ENCODE data around the gene C11orf71.
A peak's percentile ranks its signal among the peaks of the same experiment; 100 is the strongest.

The C11orf71 gene

DNA sequence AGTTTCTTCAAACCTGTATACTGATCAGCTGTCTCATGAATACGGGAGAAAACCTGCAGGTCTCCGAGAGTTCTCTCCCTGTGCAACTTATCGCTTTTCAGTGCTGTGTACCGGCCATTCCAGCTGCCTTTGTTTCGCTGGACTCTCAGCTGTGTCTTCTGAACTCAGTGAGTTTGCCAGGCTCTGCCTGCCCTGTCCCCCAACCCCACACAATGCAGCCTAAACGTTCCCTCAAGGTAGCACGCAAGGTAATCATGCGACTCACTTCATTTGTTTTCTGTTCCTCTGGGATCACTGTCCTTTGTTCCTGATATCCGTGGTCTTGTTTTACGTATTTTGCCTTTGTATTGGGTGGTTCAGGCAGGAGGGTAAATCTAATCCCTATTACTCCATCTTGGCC lies 13.6 kb upstream of the C11orf71 start:
- no peak for TF ChIP-seq Cebpa-rat (IDR thresholded peaks at IDR 0.05)
- Histone ChIP-seq H3K27me3 (no peaks in the 10 kb centered on the region), H3K9ac (no peak overlapping the region), H3K27ac (no peak overlapping the region), H3K9me3 (replicated peaks in 1 of 11) (0 out of 22 replicates have a peak, but pooled peaks cover 0 to 4% (median 0%) of the 10 kb centered on the region in 11 experiments), H3K4me2 (no peak overlapping the region), H3K4me1 (peaks cover 0 to 17% (median 6%) of the 10 kb centered on the region in 10 experiments; a peak in 8 of 20 replicates), H3K4me3 (no peak overlapping the region), H4K20me1 (peaks cover 0 to 6% (median 0%) of the 10 kb centered on the region in 11 experiments; a peak in 3 of 22 replicates), H3K36me3 (peaks cover 41 to 85% (median 64%) of the 10 kb centered on the region in 11 experiments)

DNA sequence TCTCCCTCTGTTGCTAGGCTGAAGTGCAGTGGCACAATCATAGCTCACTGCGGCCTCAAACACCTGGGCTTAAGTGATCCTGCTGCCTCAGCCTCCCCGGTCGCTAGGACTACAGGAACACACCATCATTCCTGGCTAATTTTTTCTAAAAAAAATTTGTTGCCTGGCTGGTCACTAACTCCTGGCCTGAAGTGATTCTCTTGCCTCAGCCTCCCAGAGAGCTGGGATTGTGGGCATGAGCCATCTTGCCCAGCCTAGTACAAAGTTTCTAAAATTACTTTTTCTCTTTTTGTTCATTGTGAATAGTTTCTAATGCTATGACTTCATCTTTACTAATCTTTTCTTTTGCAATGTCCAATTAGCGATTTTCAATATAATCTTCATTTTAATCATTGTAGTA lies 12.6 kb upstream of the C11orf71 start:
- Histone ChIP-seq H3K4me3 (no peak overlapping the region), H3K9ac (no peak overlapping the region), H4K20me1 (peaks cover 0 to 6% (median 0%) of the 10 kb centered on the region in 11 experiments; a peak in 3 of 22 replicates), H3K4me2 (peak overlapping the region in 2 of 11 experiments; percentile 14 to 24; a peak in 2 of 22 replicates), H3K4me1 (peaks cover 0 to 17% (median 6%) of the 10 kb centered on the region in 10 experiments; a peak in 8 of 20 replicates), H3K36me3 (peaks cover 51 to 88% (median 71%) of the 10 kb centered on the region in 11 experiments), H3K27ac (peak overlapping the region in 1 of 11 experiments; percentile 16; a peak in 1 of 22 replicates), H3K27me3 (no peaks in the 10 kb centered on the region), H3K9me3 (replicated peaks in 1 of 11) (0 out of 22 replicates have a peak, but pooled peaks cover 0 to 4% (median 0%) of the 10 kb centered on the region in 11 experiments)
- no peak for TF ChIP-seq Cebpa-rat (IDR thresholded peaks at IDR 0.05)

DNA sequence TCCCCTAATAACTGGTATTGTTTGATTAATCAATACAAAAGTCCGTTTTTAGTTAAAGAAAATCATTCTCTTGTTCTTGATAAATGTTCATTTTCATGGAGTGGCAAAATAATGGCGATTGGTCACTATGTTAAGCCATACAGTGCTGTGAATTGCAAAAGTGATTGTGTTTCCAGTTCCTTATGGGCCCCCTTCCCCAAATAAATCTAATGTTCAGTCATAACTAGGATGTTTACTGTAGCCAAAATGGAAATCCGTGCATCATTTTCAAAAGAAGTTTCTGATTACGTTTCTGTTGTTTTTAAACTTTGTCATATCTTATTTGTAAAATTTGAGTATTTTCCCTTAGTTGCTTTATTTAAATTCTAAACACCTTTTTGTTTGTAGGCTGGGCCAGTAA lies 1.0 kb upstream of the C11orf71 start:
- no peaks in the 10 kb centered on the region; a peak in 2 of 22 replicates for H3K9me3 ChIP-seq (replicated peaks in 1 of 11)
- H3K4me2 ChIP-seq, result peak overlapping the region; percentile 75 to 94 (median 83)
- no peak for TF ChIP-seq Cebpa-rat (IDR thresholded peaks at IDR 0.05)
- H3K4me3 ChIP-seq, result peak overlapping the region; percentile 78 to 98 (median 84)
- H3K27ac ChIP-seq, result peak overlapping the region; percentile 94 to 99 (median 98); a peak in 21 of 22 replicates
- peaks cover 36 to 42% (median 40%) of the 10 kb centered on the region in 11 experiments for H3K36me3 ChIP-seq
- H3K9ac ChIP-seq, result peak overlapping the region; percentile 92 to 98 (median 96)
- H3K27me3 ChIP-seq, result no peaks in the 10 kb centered on the region
- H3K4me1 ChIP-seq, result peaks cover 9 to 56% (median 28%) of the 10 kb centered on the region in 10 experiments
- peaks cover 7 to 52% (median 38%) of the 10 kb centered on the region in 11 experiments; a peak in 16 of 22 replicates for H4K20me1 ChIP-seq

GRCh38 chr11:114400915-114401223 lies 558 bp upstream of the C11orf71 start:
- Histone ChIP-seq H3K9me3 (replicated peaks in 1 of 11) (no peaks in the 10 kb centered on the region; a peak in 1 of 22 replicates), H3K4me1 (peaks cover 9 to 56% (median 28%) of the 10 kb centered on the region in 10 experiments), H4K20me1 (peaks cover 7 to 48% (median 37%) of the 10 kb centered on the region in 11 experiments; a peak in 16 of 22 replicates), H3K27ac (peak overlapping the region; percentile 94 to 99 (median 98)), H3K9ac (peak overlapping the region; percentile 92 to 98 (median 96)), H3K27me3 (no peaks in the 10 kb centered on the region), H3K4me3 (peak overlapping the region; percentile 78 to 98 (median 84)), H3K4me2 (peak overlapping the region; percentile 75 to 94 (median 83); a peak in 21 of 22 replicates), H3K36me3 (peaks cover 31 to 38% (median 36%) of the 10 kb centered on the region in 11 experiments)
- TF ChIP-seq Cebpa-rat (IDR thresholded peaks at IDR 0.05), result peak in 4 of 11 experiments; percentile 60 to 85 (median 72); a peak in 9 of 22 replicates

DNA sequence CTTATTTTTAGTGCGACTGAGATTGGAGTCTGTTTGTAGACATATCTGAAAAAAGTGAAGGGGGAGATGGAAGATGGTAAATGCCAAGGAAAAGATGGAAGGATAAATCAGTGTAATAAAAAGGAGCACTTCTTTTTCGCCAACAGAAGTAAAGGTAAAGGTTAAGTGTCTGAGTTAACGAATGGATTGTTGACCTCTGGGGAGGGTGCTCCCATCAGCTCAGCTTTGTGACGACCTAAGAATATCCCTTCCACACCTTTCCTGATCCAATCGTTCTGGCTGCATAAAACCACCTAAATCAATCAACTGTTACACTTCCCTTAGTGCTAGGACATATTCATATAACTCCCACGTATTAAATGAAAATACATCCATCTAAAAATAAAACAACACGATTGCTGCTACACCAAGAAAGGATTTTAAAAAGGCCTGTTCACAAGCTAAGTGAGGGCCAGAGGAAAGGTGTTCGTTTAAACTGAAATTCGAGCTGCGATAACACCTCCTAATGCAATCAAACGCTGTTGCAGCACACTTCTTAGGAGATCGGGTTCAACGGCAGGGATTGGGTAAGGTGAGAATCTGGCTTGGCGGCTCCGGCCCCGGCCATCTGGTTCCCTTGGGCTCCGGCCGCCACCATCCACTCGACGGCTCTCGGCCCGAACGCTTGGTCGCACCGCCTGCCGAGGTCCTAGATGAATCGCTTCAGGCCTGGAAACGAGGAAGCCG lies 658 bp downstream of the C11orf71 start:
- Histone ChIP-seq H3K9me3 (replicated peaks in 1 of 11) (no peaks in the 10 kb centered on the region), H3K27me3 (no peaks in the 10 kb centered on the region), H4K20me1 (peaks cover 5 to 35% (median 25%) of the 10 kb centered on the region in 11 experiments; a peak in 15 of 22 replicates), H3K9ac (peak overlapping the region; percentile 92 to 98 (median 96)), H3K4me2 (peak overlapping the region; percentile 70 to 97 (median 92)), H3K27ac (peak overlapping the region; percentile 94 to 99 (median 98)), H3K4me3 (peak overlapping the region; percentile 78 to 98 (median 84)), H3K4me1 (peaks cover 9 to 56% (median 28%) of the 10 kb centered on the region in 10 experiments), H3K36me3 (peaks cover 19 to 26% (median 23%) of the 10 kb centered on the region in 11 experiments)
- TF ChIP-seq Cebpa-rat (IDR thresholded peaks at IDR 0.05), result peak in 1 of 11 experiments; percentile 9; a peak in 1 of 22 replicates

DNA sequence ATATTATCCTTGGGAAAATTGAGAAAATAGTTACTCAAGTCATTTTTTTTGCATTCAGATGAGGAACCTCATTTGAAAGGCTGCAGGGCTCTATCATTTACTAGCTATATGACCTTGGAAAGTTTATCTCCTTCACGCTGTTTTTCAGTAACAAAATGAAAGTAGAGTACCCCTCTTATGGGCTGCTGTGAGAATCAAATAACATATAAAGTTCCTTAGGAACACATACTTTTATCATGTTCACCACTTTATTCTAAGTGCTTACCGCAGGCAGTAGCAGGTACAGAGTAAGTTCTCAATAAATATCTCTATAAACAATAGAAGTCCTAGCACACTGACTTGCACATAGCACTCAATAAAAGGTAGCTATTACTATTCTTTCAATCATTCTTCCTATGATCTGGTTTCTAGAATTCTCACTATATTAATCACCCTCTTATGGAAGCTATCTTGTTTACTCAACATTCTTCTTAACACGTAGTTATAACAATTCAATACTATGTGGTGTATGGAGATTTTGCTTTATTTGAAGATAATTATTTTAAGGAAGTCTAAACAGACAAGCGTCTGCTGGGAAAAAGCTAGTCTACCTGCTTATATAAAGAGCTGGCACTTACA lies 1.9 kb downstream of the C11orf71 start:
- no peak overlapping the region for H3K27ac ChIP-seq
- H3K4me1 ChIP-seq, result peaks cover 9 to 50% (median 28%) of the 10 kb centered on the region in 10 experiments
- H3K27me3 ChIP-seq, result no peaks in the 10 kb centered on the region
- peaks cover 0 to 23% (median 12%) of the 10 kb centered on the region in 11 experiments; a peak in 10 of 22 replicates for H4K20me1 ChIP-seq
- TF ChIP-seq Cebpa-rat (IDR thresholded peaks at IDR 0.05), result no peak
- H3K36me3 ChIP-seq, result peaks cover 8 to 13% (median 11%) of the 10 kb centered on the region in 11 experiments; a peak in 20 of 22 replicates
- peak overlapping the region in 2 of 11 experiments; percentile 96 to 97; a peak in 3 of 22 replicates for H3K9ac ChIP-seq
- H3K4me3 ChIP-seq, result peak overlapping the region in 7 of 10 experiments; percentile 80 to 98 (median 84); a peak in 9 of 20 replicates
- no peaks in the 10 kb centered on the region for H3K9me3 ChIP-seq (replicated peaks in 1 of 11)
- peak overlapping the region; percentile 70 to 97 (median 92) for H3K4me2 ChIP-seq

- no peak overlapping the region for H3K27ac ChIP-seq
- H3K4me3 ChIP-seq, result no peak overlapping the region
- H3K27me3 ChIP-seq, result no peaks in the 10 kb centered on the region
- peaks cover 0 to 6% (median 2%) of the 10 kb centered on the region in 11 experiments; a peak in 14 of 22 replicates for H3K36me3 ChIP-seq
- peak overlapping the region in 3 of 11 experiments; percentile 24 to 97 (median 87); a peak in 6 of 22 replicates for H3K4me2 ChIP-seq
- H3K4me1 ChIP-seq, result peaks cover 9 to 41% (median 24%) of the 10 kb centered on the region in 10 experiments
- no peak for TF ChIP-seq Cebpa-rat (IDR thresholded peaks at IDR 0.05)
- no peaks in the 10 kb centered on the region for H3K9me3 ChIP-seq (replicated peaks in 1 of 11)
- H4K20me1 ChIP-seq, result peaks cover 0 to 14% (median 3%) of the 10 kb centered on the region in 11 experiments; a peak in 9 of 22 replicates
- H3K9ac ChIP-seq, result no peak overlapping the region; a peak in 1 of 22 replicates
Measured at GRCh38 chr11:114397349-114397982, 2.8 kb downstream of the C11orf71 start.

DNA sequence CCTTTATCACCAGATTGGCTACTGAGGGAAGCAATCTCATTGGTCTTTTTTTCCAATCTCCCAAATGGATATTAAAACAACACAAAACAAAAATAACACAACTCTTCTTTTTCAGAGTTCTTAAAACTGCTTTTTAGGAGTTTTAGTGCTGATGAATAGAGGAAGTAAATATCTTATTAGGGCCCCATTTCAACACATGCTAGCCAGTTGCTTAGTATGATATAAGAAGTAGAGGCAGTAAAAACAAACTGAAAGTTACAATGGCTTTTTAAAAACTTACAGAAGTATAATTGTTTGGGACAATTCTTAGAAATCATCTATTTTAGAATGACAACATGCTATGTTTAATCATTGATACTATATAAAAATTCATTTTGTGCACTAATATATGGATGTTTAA lies 3.4 kb downstream of the C11orf71 start:
- H3K9me3 ChIP-seq (replicated peaks in 1 of 11), result no peaks in the 10 kb centered on the region
- H3K9ac ChIP-seq, result no peak overlapping the region; a peak in 1 of 22 replicates
- H3K36me3 ChIP-seq, result peaks cover 0 to under 1% (median 0%) of the 10 kb centered on the region in 11 experiments; a peak in 1 of 22 replicates
- H4K20me1 ChIP-seq, result peaks cover 0 to 8% (median 0%) of the 10 kb centered on the region in 11 experiments; a peak in 6 of 22 replicates
- H3K27me3 ChIP-seq, result no peaks in the 10 kb centered on the region
- peak overlapping the region in 2 of 11 experiments; percentile 87 to 97; a peak in 4 of 22 replicates for H3K4me2 ChIP-seq
- H3K27ac ChIP-seq, result no peak overlapping the region
- peaks cover 9 to 35% (median 19%) of the 10 kb centered on the region in 10 experiments for H3K4me1 ChIP-seq
- no peak for TF ChIP-seq Cebpa-rat (IDR thresholded peaks at IDR 0.05)
- H3K4me3 ChIP-seq, result no peak overlapping the region

All from BLaER1 treated with 17β-estradiol and CSF1 and Interleukin-3, amounts not matched to agents 10 nM and 100 nM (cell line).